Activated effector memory CD4-positive, alpha-beta T cell treated with Interleukin-2 at 50 U/mL for 16 hours (primary cell): ENCODE results near the gene SCAMP1.

Source experiments
- DNase-seq: peaks from one replicate; pipeline ENCODE4 v3.0.0-alpha.2; 2020

Gene SCAMP1

GRCh38 chr5:78497573-78498533 is 137.4 kb downstream of the SCAMP1 start:
- no peak for DNase-seq

- no peak for DNase-seq
These were observed 139.1 kb downstream of the SCAMP1 start for GRCh38 chr5:78499485-78499884.

GRCh38 chr5:78500028-78500427 is 139.6 kb downstream of the SCAMP1 start:
- no peak for DNase-seq

GRCh38 chr5:78500871-78501270 is 140.5 kb downstream of the SCAMP1 start:
- no peak for DNase-seq

GRCh38 chr5:78501411-78502352 is 141.3 kb downstream of the SCAMP1 start:
- no peak for DNase-seq

GRCh38 chr5:78503958-78504653 is 143.7 kb downstream of the SCAMP1 start:
- no peak for DNase-seq

- DNase-seq, result no peak
These were observed 144.6 kb downstream of the SCAMP1 start for GRCh38 chr5:78504704-78505677.

- no peak for DNase-seq
These were observed 145.4 kb downstream of the SCAMP1 start for GRCh38 chr5:78505860-78506259.

- no peak for DNase-seq
These were observed 146.0 kb downstream of the SCAMP1 start for GRCh38 chr5:78506261-78507024.

GRCh38 chr5:78507531-78507930 is 147.1 kb downstream of the SCAMP1 start:
- no peak for DNase-seq

- DNase-seq, result no peak
These were observed 147.9 kb downstream of the SCAMP1 start for GRCh38 chr5:78508186-78508765.

GRCh38 chr5:78509145-78509865 is 148.9 kb downstream of the SCAMP1 start:
- no peak for DNase-seq

- DNase-seq, result peak; percentile 9
These were observed 149.7 kb downstream of the SCAMP1 start for GRCh38 chr5:78509884-78510769.

GRCh38 chr5:78511121-78511906 is 150.9 kb downstream of the SCAMP1 start:
- no peak for DNase-seq

GRCh38 chr5:78512435-78512834 is 152.0 kb downstream of the SCAMP1 start:
- DNase-seq, result no peak

- no peak for DNase-seq
These were observed 153.0 kb downstream of the SCAMP1 start for GRCh38 chr5:78513441-78513840.

GRCh38 chr5:78514427-78515330 is 154.3 kb downstream of the SCAMP1 start:
- no peak for DNase-seq
